WTC11 (cell line): Measurements from ENCODE around the gene PLA2G4F.

Experiments used
- AFF4 ChIP-seq: sonication (generic); formaldehyde crosslinking; IDR thresholded peaks from 2 replicates; pipeline ENCODE4 v1.8.1; 2023; ENCODE audit warnings: mild to moderate bottlenecking, missing genetic modification reagents, borderline replicate concordance
- CTCF ChIP-seq: fragments of 200-600 bp; IDR thresholded peaks from 2 replicates; pipeline ENCODE4 v1.8.0; 2022; ENCODE audit warnings: antibody characterized with exemption
- HMGXB4 ChIP-seq: sonication (generic); formaldehyde crosslinking; IDR thresholded peaks from 2 replicates; pipeline ENCODE4 v1.8.1; 2023; ENCODE audit warnings: mild to moderate bottlenecking, moderate library complexity, missing genetic modification reagents
- IRF2 ChIP-seq: sonication (generic); formaldehyde crosslinking; IDR thresholded peaks from 2 replicates; pipeline ENCODE4 v1.8.0; 2022; ENCODE audit warnings: low read depth, missing genetic modification reagents, borderline replicate concordance
- JUN ChIP-seq: sonication (generic); formaldehyde crosslinking; IDR thresholded peaks from 2 replicates; pipeline ENCODE4 v1.8.0; 2023; ENCODE audit warnings: mild to moderate bottlenecking, missing genetic modification reagents
- MAX ChIP-seq: sonication (generic); formaldehyde crosslinking; IDR thresholded peaks from 2 replicates; pipeline ENCODE4 v1.8.0; 2022; ENCODE audit warnings: mild to moderate bottlenecking, missing genetic modification reagents
- NR3C1 ChIP-seq: sonication (generic); formaldehyde crosslinking; conservative IDR thresholded peaks from 2 replicates; pipeline ENCODE4 v1.8.1; 2023; ENCODE audit warnings: low read depth, mild to moderate bottlenecking, missing genetic modification reagents
- PREB ChIP-seq: sonication (generic); formaldehyde crosslinking; IDR thresholded peaks from 2 replicates; pipeline ENCODE4 v1.8.1; 2022; ENCODE audit warnings: mild to moderate bottlenecking, missing genetic modification reagents, moderate library complexity, borderline replicate concordance
- TEAD4 ChIP-seq: sonication (generic); formaldehyde crosslinking; IDR thresholded peaks from 2 replicates; pipeline ENCODE4 v1.8.0; 2022; ENCODE audit warnings: mild to moderate bottlenecking, missing genetic modification reagents
- ZSCAN18 ChIP-seq: fragments of 250-450 bp; sonication (Bioruptor Pico); IDR thresholded peaks from 2 replicates; pipeline ENCODE4 v2.1.2; 2022; ENCODE audit warnings: mild to moderate bottlenecking, moderate library complexity

GRCh38 chr15:42101861-42102260 is 54.6 kb downstream of the PLA2G4F start:
- no peak for TF ChIP-seq CTCF
- TF ChIP-seq TEAD4 (CRISPR knock-in tag): no peak
- TF ChIP-seq ZSCAN18 (CRISPR knock-in tag): no peak
- TF ChIP-seq HMGXB4 (CRISPR knock-in tag): no peak
- TF ChIP-seq NR3C1 (CRISPR knock-in tag): no peak
- no peak for TF ChIP-seq AFF4 (CRISPR knock-in tag)
- TF ChIP-seq IRF2 (CRISPR knock-in tag): no peak
- no peak for TF ChIP-seq JUN (CRISPR knock-in tag)
- TF ChIP-seq MAX (CRISPR knock-in tag): no peak
- TF ChIP-seq PREB (CRISPR knock-in tag): no peak
